HEK293T (cell line): ENCODE measurements around the gene ZNF221.

Source experiments
- ELF4 ChIP-seq: fragments of 450-650 bp; IDR thresholded peaks from 2 replicates; pipeline ENCODE4 v1.6.1; 2017; ENCODE audit warnings: antibody characterized with exemption
- NFRKB ChIP-seq: fragments of 450-650 bp; IDR thresholded peaks from 2 replicates; pipeline ENCODE4 v1.6.1; 2016; ENCODE audit warnings: mild to moderate bottlenecking, moderate library complexity
- TARDBP ChIP-seq: fragments of 450-650 bp; IDR thresholded peaks from 2 replicates; pipeline ENCODE4 v1.6.1; 2016
- ZNF384 ChIP-seq: fragments of 450-650 bp; IDR thresholded peaks from 2 replicates; pipeline ENCODE4 v1.6.1; 2016

- TF ChIP-seq TARDBP (no peak), ELF4 (no peak), ZNF384 (no peak), NFRKB (no peak)
Observed at GRCh38 chr19:44003461-44004009, 52.5 kb downstream of the ZNF221 start.
